Osteocyte (in vitro differentiated cells): ENCODE data around the gene ANKLE2. TPM values are rescaled to one million over a fixed set of nuclear protein-coding genes. Genes with fewer than 3 reads are reported as not detected.
"Not testable (repeated sequence)": the region's sequence is repeated elsewhere in the genome, so short reads cannot be mapped to it uniquely, and the experiment has no call there.

ENCODE experiments used
- DNase-seq: peaks from one replicate; pipeline ENCODE4 v3.0.0; 2021; ENCODE audit warnings: mixed read lengths; ENCODE audit not compliant: unreplicated experiment; ENCODE audit errors: extremely low spot score
- H3K27ac Mint-ChIP-seq: one replicate; pipeline ENCODE4 v1.8.0; 2021; ENCODE audit warnings: mild to moderate bottlenecking, mixed read lengths; ENCODE audit not compliant: unreplicated experiment
- H3K27me3 Mint-ChIP-seq: one replicate; pipeline ENCODE4 v1.8.0; 2021; ENCODE audit warnings: mixed read lengths; ENCODE audit not compliant: unreplicated experiment
- H3K36me3 Mint-ChIP-seq: one replicate; pipeline ENCODE4 v1.8.0; 2021; ENCODE audit warnings: mixed read lengths; ENCODE audit not compliant: unreplicated experiment
- H3K4me1 Mint-ChIP-seq: one replicate; pipeline ENCODE4 v1.8.0; 2021; ENCODE audit warnings: mixed read lengths; ENCODE audit not compliant: unreplicated experiment
- H3K4me3 Mint-ChIP-seq: one replicate; pipeline ENCODE4 v1.8.0; 2021; ENCODE audit warnings: mild to moderate bottlenecking, moderate library complexity, mixed read lengths; ENCODE audit not compliant: unreplicated experiment
- H3K9me3 Mint-ChIP-seq: one replicate; pipeline ENCODE4 v1.8.0; 2021; ENCODE audit warnings: mixed read lengths; ENCODE audit not compliant: unreplicated experiment
- total RNA-seq: library from RNA; stranded (reverse); gene quantifications from 2 replicates; pipeline ENCODE4 v1.2.1, GENCODE V29; 2021
- TF ChIP-seq, protein P1 (sequence below): fragments of 200-600 bp; sonication (generic); IDR thresholded peaks from 2 replicates; pipeline ENCODE4 v1.5.0; 2021; ENCODE audit warnings: antibody characterized with exemption, mild to moderate bottlenecking, moderate library complexity

Gene ANKLE2
- total RNA-seq, 1 donor from 2014 or later = 70.0 TPM

- TF ChIP-seq, protein P1, sequence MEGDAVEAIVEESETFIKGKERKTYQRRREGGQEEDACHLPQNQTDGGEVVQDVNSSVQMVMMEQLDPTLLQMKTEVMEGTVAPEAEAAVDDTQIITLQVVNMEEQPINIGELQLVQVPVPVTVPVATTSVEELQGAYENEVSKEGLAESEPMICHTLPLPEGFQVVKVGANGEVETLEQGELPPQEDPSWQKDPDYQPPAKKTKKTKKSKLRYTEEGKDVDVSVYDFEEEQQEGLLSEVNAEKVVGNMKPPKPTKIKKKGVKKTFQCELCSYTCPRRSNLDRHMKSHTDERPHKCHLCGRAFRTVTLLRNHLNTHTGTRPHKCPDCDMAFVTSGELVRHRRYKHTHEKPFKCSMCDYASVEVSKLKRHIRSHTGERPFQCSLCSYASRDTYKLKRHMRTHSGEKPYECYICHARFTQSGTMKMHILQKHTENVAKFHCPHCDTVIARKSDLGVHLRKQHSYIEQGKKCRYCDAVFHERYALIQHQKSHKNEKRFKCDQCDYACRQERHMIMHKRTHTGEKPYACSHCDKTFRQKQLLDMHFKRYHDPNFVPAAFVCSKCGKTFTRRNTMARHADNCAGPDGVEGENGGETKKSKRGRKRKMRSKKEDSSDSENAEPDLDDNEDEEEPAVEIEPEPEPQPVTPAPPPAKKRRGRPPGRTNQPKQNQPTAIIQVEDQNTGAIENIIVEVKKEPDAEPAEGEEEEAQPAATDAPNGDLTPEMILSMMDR = no peak
- Mint-ChIP-seq H3K36me3 (peaks cover 55% of the 10 kb centered on the region), H3K4me1 (no peaks in the 10 kb centered on the region), H3K27me3 (no peaks in the 10 kb centered on the region), H3K4me3 (no peak overlapping the region), H3K27ac (no peak overlapping the region), H3K9me3 (no peaks in the 10 kb centered on the region)
- DNase-seq = no peak
Observed at GRCh38 chr12:132779781-132780353, 18.2 kb upstream of the ANKLE2 start.

GRCh38 chr12:132777614-132778013 lies 16.0 kb upstream of the ANKLE2 start:
- Mint-ChIP-seq H3K27ac (no peak overlapping the region), H3K9me3 (no peaks in the 10 kb centered on the region), H3K36me3 (peaks cover 52% of the 10 kb centered on the region), H3K4me1 (no peaks in the 10 kb centered on the region), H3K27me3 (no peaks in the 10 kb centered on the region), H3K4me3 (no peak overlapping the region)
- no peak for DNase-seq
- TF ChIP-seq, protein P1 = no peak

- DNase-seq = no peak
- H3K27ac Mint-ChIP-seq = no peak overlapping the region
- no peaks in the 10 kb centered on the region for H3K4me1 Mint-ChIP-seq
Observed at GRCh38 chr12:132776816-132777568, 15.4 kb upstream of the ANKLE2 start.

DNA sequence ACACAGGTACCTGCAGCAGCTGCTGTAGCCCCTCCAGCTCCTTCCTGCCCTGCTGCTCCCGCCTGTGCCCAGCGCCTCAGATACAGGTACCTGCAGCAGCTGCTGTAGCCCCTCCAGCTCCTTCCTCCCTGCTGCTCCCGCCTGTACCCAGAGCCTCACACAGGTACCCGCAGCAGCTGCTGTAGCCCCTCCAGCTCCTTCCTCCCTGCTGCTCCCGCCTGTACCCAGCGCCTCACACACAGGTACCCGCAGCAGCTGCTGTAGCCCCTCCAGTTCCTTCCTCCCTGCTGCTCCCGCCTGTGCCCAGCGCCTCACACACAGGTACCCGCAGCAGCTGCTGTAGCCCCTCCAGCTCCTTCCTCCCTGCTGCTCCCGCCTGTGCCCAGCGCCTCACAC lies 14.6 kb upstream of the ANKLE2 start:
- H3K27ac Mint-ChIP-seq, H3K4me3 Mint-ChIP-seq, H3K4me1 Mint-ChIP-seq, DNase-seq, H3K9me3 Mint-ChIP-seq, H3K27me3 Mint-ChIP-seq: not testable (repeated sequence)
- H3K36me3 Mint-ChIP-seq = peaks cover 47% of the 10 kb centered on the region

More at GRCh38 chr12:132776816-132777568, 15.4 kb upstream of the ANKLE2 start:
- no peaks in the 10 kb centered on the region for H3K27me3 Mint-ChIP-seq
- H3K9me3 Mint-ChIP-seq = no peaks in the 10 kb centered on the region
- peaks cover 48% of the 10 kb centered on the region for H3K36me3 Mint-ChIP-seq
- no peak overlapping the region for H3K4me3 Mint-ChIP-seq
- TF ChIP-seq, protein P1 = no peak

GRCh38 chr12:132775502-132776229 lies 14.0 kb upstream of the ANKLE2 start:
- no peaks in the 10 kb centered on the region for H3K4me1 Mint-ChIP-seq
- H3K27me3 Mint-ChIP-seq = no peaks in the 10 kb centered on the region
- peaks cover 47% of the 10 kb centered on the region for H3K36me3 Mint-ChIP-seq
- no peak overlapping the region for H3K4me3 Mint-ChIP-seq
- no peaks in the 10 kb centered on the region for H3K9me3 Mint-ChIP-seq
- TF ChIP-seq, protein P1 = no peak
- no peak overlapping the region for H3K27ac Mint-ChIP-seq
- no peak for DNase-seq
